Middle frontal gyrus (tissue), 1 donor: ENCODE measurements around the gene SIGLEC6.

Source experiments
- DNase-seq: peaks from one replicate; pipeline ENCODE4 v3.0.0-alpha.2; 2015; ENCODE audit warnings: low spot score; ENCODE audit errors: extremely low spot score

The SIGLEC6 gene

DNA sequence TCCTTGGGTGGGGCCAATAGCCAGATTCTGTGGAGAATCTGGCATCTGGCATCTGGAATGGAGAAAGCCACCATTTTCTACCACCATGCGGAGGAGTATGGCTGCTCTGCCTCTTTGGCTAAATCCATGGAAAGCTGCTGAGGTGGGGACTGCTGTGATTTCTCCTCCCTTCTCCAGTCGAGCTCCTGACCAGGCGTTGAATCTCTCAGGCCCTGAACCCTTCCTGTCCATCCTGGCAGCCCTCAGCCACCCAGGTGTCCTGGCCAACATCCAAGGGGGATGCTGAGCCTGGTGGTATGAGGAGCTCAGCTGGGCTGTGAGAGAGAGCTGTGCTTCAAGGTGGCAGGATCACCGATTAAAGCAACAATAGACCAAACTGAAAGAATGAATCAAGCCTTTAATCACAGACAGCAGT, 17.4 kb upstream of the SIGLEC6 start:
- DNase-seq, result no peak

GRCh38 chr19:51548213-51548651, 16.8 kb upstream of the SIGLEC6 start:
- no peak for DNase-seq

- DNase-seq, result no peak
These were observed 16.1 kb upstream of the SIGLEC6 start for GRCh38 chr19:51547397-51548212.

- no peak for DNase-seq
These were observed 15.4 kb upstream of the SIGLEC6 start for GRCh38 chr19:51546650-51547396.

- no peak for DNase-seq
These were observed 14.7 kb upstream of the SIGLEC6 start for GRCh38 chr19:51546107-51546649.

GRCh38 chr19:51544038-51544437, 12.6 kb upstream of the SIGLEC6 start:
- no peak for DNase-seq

DNA sequence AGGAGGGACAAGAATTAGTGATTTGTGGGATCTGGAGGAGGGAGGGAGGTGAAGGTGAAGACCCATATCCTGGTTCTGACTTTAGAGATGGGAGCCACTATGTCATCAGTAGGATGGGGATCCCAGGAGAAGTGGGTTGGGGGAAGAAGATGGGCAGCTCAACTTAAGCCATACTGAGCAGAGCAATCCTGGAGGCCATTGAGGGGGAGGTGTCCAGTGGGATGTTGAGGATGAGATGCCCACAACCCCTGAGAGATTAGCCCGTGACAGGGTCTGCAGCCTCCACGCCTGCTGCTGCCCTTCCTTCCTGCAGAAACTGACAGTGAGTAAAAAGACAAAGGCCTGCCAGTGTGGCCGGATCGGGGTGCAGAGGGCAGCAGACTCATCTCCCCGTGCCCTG, 11.2 kb upstream of the SIGLEC6 start:
- DNase-seq, result no peak

DNA sequence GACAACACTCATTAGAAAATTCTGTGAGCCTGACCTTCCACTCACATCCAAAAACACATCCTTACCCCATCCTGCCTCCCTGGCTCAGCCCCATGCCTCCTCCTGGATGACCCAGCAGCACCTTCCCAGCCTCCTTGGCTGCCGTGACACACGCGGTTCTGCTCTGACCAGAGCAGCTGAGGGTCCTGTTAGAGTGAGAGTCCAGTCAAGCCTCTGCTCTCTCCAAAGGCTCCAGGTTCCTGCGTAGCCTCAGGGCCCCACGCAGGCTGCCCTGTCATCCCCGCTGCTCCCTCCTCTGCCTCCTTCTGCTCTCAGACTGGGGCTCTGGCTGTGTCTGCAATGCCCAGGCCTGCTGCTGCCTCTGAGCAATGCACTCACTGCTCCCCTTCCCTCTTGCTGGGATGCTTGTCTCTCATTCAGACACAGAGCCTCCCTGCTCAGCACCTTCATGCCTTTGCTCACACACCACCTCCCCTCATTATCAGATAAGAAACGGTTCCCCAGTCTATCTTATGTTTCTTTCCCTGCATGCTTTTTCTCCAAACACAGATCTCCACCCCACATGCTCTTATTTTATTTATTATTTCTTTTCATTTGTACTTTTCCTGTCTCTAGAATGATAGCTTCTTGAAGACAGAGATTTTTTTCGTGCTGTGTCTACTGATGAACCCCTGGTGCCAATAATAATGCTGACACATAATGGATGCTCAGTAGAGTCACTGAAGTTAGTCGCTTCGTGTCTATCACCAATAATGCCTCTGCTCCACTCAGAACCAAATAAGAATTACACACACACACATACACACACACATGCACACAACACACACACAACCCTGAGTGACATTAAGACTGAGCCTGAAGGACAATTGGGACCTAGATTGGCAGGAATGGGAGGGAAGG, 10.2 kb upstream of the SIGLEC6 start:
- no peak for DNase-seq

- no peak for DNase-seq
These were observed 8.4 kb upstream of the SIGLEC6 start for GRCh38 chr19:51539821-51540366.

DNA sequence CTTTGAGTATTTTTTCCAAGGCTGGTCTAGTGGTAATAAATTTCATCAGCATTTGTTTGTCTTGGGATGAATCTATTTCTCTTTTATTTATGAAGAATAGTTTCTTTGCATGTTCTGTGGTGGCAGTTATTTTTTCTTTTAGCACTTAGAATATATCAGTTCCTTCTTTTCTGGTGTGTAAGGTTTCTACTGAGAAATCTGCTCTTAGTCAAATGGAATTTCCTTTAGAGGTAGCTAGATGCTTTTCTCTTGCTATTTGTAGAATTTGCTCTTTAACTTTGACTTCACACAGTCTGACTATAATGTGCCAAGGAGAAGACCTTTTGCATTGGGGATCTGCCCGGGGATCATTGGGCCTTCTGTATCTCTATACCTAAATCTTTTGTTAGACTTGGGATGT, 4.1 kb upstream of the SIGLEC6 start:
- DNase-seq, result no peak

DNA sequence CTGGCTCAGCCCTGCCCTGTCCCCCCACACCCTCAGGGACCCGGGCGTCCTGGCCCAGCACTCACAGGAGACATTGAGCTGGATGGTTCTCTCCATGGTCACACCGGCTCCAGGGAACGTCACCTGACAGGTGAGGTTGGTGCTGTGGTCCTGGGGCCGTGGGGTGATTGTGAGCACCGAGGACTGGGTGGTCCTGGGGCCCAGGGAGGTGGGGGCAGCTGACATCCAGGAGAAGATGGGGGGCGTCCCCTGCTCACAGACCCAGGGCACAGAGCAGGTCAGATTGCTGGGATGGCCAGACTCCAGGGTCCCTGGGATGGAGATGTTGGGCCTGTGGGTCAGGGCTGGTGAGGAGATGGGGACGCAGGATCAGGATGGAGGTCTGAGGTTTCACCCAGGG, 854 bp downstream of the SIGLEC6 start:
- no peak for DNase-seq

GRCh38 chr19:51529301-51529700, 2.2 kb downstream of the SIGLEC6 start:
- no peak for DNase-seq

DNA sequence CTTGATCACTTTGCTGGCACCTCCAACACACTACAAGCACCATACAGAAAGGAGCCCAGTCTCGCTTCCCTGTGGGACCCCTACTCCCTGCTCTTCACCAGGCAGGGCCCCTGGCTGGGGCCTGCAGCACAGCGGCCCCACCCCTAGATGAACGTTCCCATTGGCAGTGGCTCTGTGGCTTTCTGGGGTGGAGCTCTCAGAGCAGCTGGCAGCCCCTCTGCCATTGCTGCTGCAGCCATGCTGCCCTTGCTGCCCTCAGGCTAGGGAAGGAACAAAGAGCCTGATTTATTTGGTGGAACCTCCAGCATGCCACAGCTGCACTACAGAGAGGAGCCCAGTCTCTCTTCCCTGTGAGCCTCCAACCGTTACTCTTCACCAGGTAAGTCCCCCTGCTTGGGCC, 5.8 kb downstream of the SIGLEC6 start:
- DNase-seq, result no peak

- DNase-seq, result no peak
These were observed 6.7 kb downstream of the SIGLEC6 start for GRCh38 chr19:51524666-51525264.

DNA sequence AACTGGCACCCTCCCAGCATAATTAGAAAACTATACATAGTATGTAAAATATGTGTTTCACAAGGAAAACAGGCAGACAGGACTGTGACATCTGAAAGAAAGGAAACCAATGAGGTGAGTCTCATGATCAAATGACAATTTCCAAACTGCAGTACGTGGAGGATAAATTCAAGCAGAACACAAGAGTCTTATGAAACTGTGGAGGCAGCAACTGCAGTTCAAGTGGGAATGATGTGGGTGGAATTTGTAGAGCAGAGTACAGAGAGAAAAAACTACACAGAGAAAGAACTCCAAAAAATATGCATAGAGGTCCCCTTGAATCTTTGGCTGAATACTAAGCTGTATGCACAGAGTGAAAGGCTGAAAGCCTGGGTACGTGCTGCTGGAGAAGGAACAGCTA, 9.7 kb downstream of the SIGLEC6 start:
- peak; percentile 12 for DNase-seq

DNA sequence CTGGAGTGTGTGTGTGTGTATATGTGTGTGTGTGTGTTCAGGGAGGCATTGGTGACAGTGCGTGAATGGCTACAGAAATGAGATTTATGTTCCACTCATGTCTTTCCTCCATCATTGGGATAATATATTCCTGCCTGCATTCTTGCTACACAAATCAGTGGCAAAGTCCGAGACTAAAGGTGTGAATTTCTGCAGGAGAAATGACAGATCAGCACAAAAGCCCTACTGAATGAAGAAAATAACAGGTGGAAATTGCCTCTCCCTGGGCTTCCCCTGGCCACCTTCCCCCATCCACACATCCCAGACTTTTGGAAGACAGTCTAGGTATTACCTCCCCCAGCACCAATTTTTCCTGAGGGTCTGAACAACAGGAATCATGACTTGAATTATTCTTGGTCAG, 10.1 kb downstream of the SIGLEC6 start:
- DNase-seq, result no peak

DNA sequence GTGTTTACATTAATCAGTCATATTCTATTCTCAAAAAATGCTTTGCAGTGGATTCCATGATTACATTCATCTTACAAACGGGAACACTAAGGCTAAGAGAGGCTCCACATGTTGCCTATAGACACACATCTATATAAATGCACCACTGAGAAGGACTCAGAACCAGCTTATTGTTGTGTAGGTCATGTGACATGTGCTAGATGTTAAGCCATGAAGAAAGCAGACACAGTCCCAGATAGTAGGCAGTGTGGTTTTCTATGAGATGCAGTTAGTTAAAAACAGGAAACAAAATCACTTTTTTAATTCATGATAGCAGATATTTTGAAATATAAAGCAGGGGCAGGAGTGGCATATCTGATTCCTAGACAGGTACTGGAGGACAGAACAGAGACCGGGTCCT, 10.7 kb downstream of the SIGLEC6 start:
- DNase-seq, result no peak

GRCh38 chr19:51514866-51515481, 16.5 kb downstream of the SIGLEC6 start:
- DNase-seq, result peak; percentile 13

GRCh38 chr19:51513968-51514367, 17.5 kb downstream of the SIGLEC6 start:
- DNase-seq, result no peak

GRCh38 chr19:51511353-51511752, 20.1 kb downstream of the SIGLEC6 start:
- no peak for DNase-seq
